ENCODE data around the gene HOXA9.

HOXA9 gene

DNA sequence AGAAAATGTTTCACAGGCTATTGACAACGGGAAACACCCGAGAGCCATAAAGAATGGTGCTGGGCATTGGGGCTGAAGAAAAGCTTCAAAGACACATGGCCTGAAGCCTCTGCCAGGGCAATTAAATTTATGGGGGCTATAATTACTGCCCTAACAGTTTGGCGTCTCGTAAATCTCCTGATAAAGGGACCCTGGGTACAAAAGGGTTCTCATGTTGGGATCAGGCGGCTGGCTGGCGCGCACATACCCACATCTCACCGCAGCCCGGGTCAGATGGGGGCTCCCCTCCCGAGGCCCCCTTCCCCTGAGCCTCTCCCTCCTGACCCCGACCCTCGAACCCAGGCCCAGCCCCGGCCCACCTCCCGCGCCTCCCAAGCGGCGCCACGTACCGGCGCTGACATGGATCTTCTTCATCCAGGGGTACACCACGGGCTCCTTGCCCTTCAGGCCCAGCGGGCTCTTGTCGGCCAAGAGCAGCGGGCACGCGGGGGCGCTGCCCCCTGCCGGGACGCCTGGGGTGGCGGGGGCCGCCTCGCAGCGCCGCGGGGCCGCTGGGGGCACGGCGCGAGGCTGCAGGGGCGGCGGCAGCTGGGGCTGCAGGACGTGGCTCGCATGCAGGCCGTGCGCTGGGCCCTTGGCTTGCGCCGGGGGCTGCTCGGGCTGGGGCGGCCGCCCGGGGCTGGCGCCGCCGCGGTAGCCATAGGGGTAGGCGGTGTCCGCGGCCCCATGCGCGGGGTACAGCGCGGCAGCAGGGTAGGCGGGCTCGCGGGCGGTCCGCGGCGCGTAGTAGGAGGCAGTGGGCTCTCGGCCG lies 35.4 kb downstream of the HOXA9 start:
- no peaks in the 10 kb centered on the region for H3K9me3 ChIP-seq (ENCODE audit: control insufficient read depth, low read length)
- H3K4me3 ChIP-seq (ENCODE audit: low read length): peak overlapping the region; percentile 16
- H3K36me3 ChIP-seq (ENCODE audit: control insufficient read depth, insufficient read depth, low read length): no peaks in the 10 kb centered on the region
- H3K27me3 ChIP-seq (ENCODE audit: control insufficient read depth, insufficient read depth, low read length): no peaks in the 10 kb centered on the region
- peaks cover 49% of the 10 kb centered on the region for H3K4me1 ChIP-seq (ENCODE audit: control insufficient read depth, insufficient read depth, low read length)
- H3K9ac ChIP-seq (ENCODE audit: low read length): peak overlapping the region; percentile 70

- Histone ChIP-seq H3K4me1 (ENCODE audit: control insufficient read depth, insufficient read depth, low read length) (peaks cover 46% of the 10 kb centered on the region), H3K9me3 (ENCODE audit: control insufficient read depth, low read length) (no peaks in the 10 kb centered on the region), H3K9ac (ENCODE audit: low read length) (peak overlapping the region; percentile 70), H3K27me3 (ENCODE audit: control insufficient read depth, insufficient read depth, low read length) (no peaks in the 10 kb centered on the region), H3K36me3 (ENCODE audit: control insufficient read depth, insufficient read depth, low read length) (no peaks in the 10 kb centered on the region), H3K4me3 (ENCODE audit: low read length) (no peak overlapping the region)
Observed at GRCh38 chr7:27128776-27129728, 36.3 kb downstream of the HOXA9 start.

- peaks cover 46% of the 10 kb centered on the region for H3K4me1 ChIP-seq (ENCODE audit: control insufficient read depth, insufficient read depth, low read length)
- no peaks in the 10 kb centered on the region for H3K9me3 ChIP-seq (ENCODE audit: control insufficient read depth, low read length)
- H3K4me3 ChIP-seq (ENCODE audit: low read length): no peak overlapping the region
- H3K36me3 ChIP-seq (ENCODE audit: control insufficient read depth, insufficient read depth, low read length): no peaks in the 10 kb centered on the region
- no peak overlapping the region for H3K9ac ChIP-seq (ENCODE audit: low read length)
- no peaks in the 10 kb centered on the region for H3K27me3 ChIP-seq (ENCODE audit: control insufficient read depth, insufficient read depth, low read length)
Observed at GRCh38 chr7:27128034-27128433, 37.3 kb downstream of the HOXA9 start.

- Histone ChIP-seq H3K36me3 (ENCODE audit: control insufficient read depth, insufficient read depth, low read length) (no peaks in the 10 kb centered on the region), H3K27me3 (ENCODE audit: control insufficient read depth, insufficient read depth, low read length) (no peaks in the 10 kb centered on the region), H3K4me1 (ENCODE audit: control insufficient read depth, insufficient read depth, low read length) (peaks cover 49% of the 10 kb centered on the region), H3K9me3 (ENCODE audit: control insufficient read depth, low read length) (no peaks in the 10 kb centered on the region), H3K9ac (ENCODE audit: low read length) (no peak overlapping the region), H3K4me3 (ENCODE audit: low read length) (no peak overlapping the region)
Observed at GRCh38 chr7:27126596-27127327, 38.6 kb downstream of the HOXA9 start.

DNA sequence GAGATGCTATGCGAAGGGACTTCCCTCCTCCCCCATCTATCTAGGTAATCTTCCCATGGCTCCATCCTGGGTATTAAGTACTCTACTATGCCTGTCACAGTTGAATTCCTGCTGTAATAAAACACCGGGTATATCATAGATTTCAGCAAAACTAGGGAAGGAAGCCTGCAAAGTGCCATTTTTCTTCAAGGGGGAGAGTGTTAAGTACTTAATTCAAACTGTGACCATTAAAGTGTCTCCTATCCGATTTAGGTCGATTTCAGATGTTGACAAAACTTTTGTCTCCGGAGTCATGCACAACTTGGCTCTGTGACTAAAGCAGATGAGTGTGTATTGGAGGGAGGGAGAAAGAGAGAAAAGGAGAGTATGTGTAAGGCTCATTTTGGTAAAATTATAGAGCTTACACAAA lies 39.3 kb downstream of the HOXA9 start:
- Histone ChIP-seq H3K27me3 (ENCODE audit: control insufficient read depth, insufficient read depth, low read length) (no peaks in the 10 kb centered on the region), H3K9ac (ENCODE audit: low read length) (no peak overlapping the region), H3K4me1 (ENCODE audit: control insufficient read depth, insufficient read depth, low read length) (peaks cover 51% of the 10 kb centered on the region), H3K36me3 (ENCODE audit: control insufficient read depth, insufficient read depth, low read length) (no peaks in the 10 kb centered on the region), H3K9me3 (ENCODE audit: control insufficient read depth, low read length) (no peaks in the 10 kb centered on the region), H3K4me3 (ENCODE audit: low read length) (no peak overlapping the region)

DNA sequence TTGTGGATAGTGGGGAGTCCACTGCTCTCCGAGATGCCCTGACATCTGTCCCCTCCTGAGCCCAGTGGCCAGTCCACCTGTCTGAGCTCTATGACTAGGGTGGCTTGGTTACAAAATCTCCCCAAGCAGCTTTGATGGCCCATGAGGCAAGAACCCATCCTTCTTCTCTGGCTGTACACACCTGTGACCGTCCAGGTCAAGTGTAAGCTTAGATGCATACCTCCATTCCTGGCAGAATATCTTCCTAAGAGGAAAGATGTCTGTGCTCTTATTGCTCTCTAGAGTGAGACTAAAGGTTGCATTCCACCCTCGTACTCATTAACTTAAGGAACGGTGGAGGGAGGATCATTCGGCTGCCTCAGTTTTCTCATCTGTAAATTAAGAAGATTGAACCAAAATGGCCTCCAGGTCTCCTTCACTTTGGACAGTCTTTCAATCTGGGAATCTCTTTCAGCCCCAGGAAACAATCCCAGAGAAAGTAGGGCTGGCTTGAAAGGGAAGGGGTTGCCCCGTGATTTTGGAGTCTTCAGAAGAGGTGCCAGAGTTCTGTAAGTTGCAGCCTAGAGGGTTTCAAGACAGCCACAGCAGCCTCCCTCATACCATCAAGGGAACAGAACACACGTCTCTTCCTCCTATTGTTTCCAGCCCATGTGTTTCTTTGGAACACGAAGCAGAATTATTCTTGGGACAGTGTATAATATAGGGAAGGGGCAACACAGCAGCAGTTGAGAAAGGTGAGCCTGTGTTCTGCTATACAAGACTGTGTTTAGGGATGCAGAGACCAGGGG lies 40.2 kb downstream of the HOXA9 start:
- H3K4me3 ChIP-seq (ENCODE audit: low read length): no peak overlapping the region
- H3K9ac ChIP-seq (ENCODE audit: low read length): no peak overlapping the region
- H3K4me1 ChIP-seq (ENCODE audit: control insufficient read depth, insufficient read depth, low read length): peaks cover 59% of the 10 kb centered on the region
- no peaks in the 10 kb centered on the region for H3K27me3 ChIP-seq (ENCODE audit: control insufficient read depth, insufficient read depth, low read length)
- no peaks in the 10 kb centered on the region for H3K9me3 ChIP-seq (ENCODE audit: control insufficient read depth, low read length)
- no peaks in the 10 kb centered on the region for H3K36me3 ChIP-seq (ENCODE audit: control insufficient read depth, insufficient read depth, low read length)

DNA sequence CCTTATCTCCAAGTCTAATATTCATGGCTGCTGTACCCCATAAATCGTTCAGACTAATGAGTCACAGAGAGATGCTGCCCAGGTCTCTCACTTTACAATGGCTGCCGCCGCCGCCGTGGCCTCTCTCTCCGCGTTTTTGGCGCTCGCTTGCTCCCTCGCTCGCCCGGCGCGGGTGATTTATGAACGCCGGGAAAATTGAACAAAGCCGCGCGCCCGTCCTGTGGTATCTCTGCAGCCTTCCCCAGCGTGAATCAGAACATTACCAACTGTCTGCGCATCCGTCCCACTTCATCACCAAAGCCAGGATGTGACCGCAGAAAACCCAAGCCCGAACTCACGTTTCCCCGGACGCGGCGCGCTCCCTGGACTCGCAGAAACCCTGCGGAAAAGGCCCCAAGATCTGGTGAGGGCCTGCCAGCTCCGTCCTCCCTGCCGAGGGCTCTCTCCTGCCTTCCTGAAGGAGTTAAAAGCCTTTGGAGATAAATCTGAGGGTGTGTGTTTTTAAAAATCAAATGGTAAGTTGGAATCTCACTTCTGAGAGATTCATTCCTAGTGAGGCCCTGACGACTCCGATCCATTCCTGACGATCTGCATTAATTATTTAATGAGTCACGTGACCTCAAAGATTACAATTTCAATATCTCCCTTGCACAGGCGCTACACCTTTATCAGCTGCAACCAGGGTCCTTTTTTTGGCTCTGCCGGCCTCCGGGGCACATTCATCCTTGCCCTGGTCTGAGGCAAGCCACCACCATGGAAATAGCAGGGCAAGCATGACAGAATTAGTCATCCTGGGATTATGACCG lies 41.0 kb downstream of the HOXA9 start:
- H3K36me3 ChIP-seq (ENCODE audit: control insufficient read depth, insufficient read depth, low read length): no peaks in the 10 kb centered on the region
- H3K9ac ChIP-seq (ENCODE audit: low read length): peak overlapping the region; percentile 73
- no peaks in the 10 kb centered on the region for H3K27me3 ChIP-seq (ENCODE audit: control insufficient read depth, insufficient read depth, low read length)
- H3K4me3 ChIP-seq (ENCODE audit: low read length): no peak overlapping the region
- no peaks in the 10 kb centered on the region for H3K9me3 ChIP-seq (ENCODE audit: control insufficient read depth, low read length)
- peaks cover 62% of the 10 kb centered on the region for H3K4me1 ChIP-seq (ENCODE audit: control insufficient read depth, insufficient read depth, low read length)

- Histone ChIP-seq H3K4me1 (ENCODE audit: control insufficient read depth, insufficient read depth, low read length) (peaks cover 56% of the 10 kb centered on the region), H3K9me3 (ENCODE audit: control insufficient read depth, low read length) (no peaks in the 10 kb centered on the region), H3K36me3 (ENCODE audit: control insufficient read depth, insufficient read depth, low read length) (no peaks in the 10 kb centered on the region), H3K4me3 (ENCODE audit: low read length) (peak overlapping the region; percentile 34), H3K9ac (ENCODE audit: low read length) (peak overlapping the region; percentile 73), H3K27me3 (ENCODE audit: control insufficient read depth, insufficient read depth, low read length) (no peaks in the 10 kb centered on the region)
Observed at GRCh38 chr7:27123477-27124053, 41.8 kb downstream of the HOXA9 start.

GRCh38 chr7:27123007-27123476 lies 42.3 kb downstream of the HOXA9 start:
- Histone ChIP-seq H3K4me1 (ENCODE audit: control insufficient read depth, insufficient read depth, low read length) (peaks cover 53% of the 10 kb centered on the region), H3K9me3 (ENCODE audit: control insufficient read depth, low read length) (no peaks in the 10 kb centered on the region), H3K27me3 (ENCODE audit: control insufficient read depth, insufficient read depth, low read length) (no peaks in the 10 kb centered on the region), H3K9ac (ENCODE audit: low read length) (peak overlapping the region; percentile 73), H3K36me3 (ENCODE audit: control insufficient read depth, insufficient read depth, low read length) (no peaks in the 10 kb centered on the region), H3K4me3 (ENCODE audit: low read length) (peak overlapping the region; percentile 34)

GRCh38 chr7:27122077-27122910 lies 43.0 kb downstream of the HOXA9 start:
- H3K4me1 ChIP-seq (ENCODE audit: control insufficient read depth, insufficient read depth, low read length): peaks cover 46% of the 10 kb centered on the region
- peak overlapping the region; percentile 34 for H3K4me3 ChIP-seq (ENCODE audit: low read length)
- no peaks in the 10 kb centered on the region for H3K9me3 ChIP-seq (ENCODE audit: control insufficient read depth, low read length)
- no peaks in the 10 kb centered on the region for H3K36me3 ChIP-seq (ENCODE audit: control insufficient read depth, insufficient read depth, low read length)
- H3K9ac ChIP-seq (ENCODE audit: low read length): peak overlapping the region; percentile 73
- H3K27me3 ChIP-seq (ENCODE audit: control insufficient read depth, insufficient read depth, low read length): no peaks in the 10 kb centered on the region

Data from mucosa of stomach (tissue), 1 donor.